ENCODE data around the gene NCAPD2. TPM values are rescaled to one million over a fixed set of nuclear protein-coding genes. Genes with fewer than 3 reads are reported as not detected.
A peak's percentile ranks its signal among the peaks of the same experiment; 100 is the strongest.

Gene NCAPD2
- total RNA-seq, 2 experiments from 2014 or later = 195 to 201 TPM

GRCh38 chr12:6457220-6457945 is 36.5 kb upstream of the NCAPD2 start:
- Mint-ChIP-seq H3K4me1 (ENCODE audit: low read depth) (peaks cover 85% of the 10 kb centered on the region), H3K27me3 (ENCODE audit: low read depth) (no peaks in the 10 kb centered on the region), H3K9me3 (ENCODE audit: insufficient read depth) (no peaks in the 10 kb centered on the region), H3K36me3 (ENCODE audit: low read depth) (peaks cover 91% of the 10 kb centered on the region), H3K27ac (peak overlapping the region; percentile 57), H3K4me3 (no peak overlapping the region)
- POLR2A ChIA-PET = interaction anchor here (0.9 to 8.0 kb wide), 6 partner anchors 8 to 78 kb away, joined by 3 to 91 read pairs (median 8); partner anchors contain the start of gene CD27
- ATAC-seq (no peak), DNase-seq (no peak)
- CTCF ChIA-PET = interaction anchor here (0.8 to 10.9 kb wide), 7 partner anchors 8 to 80 kb away, joined by 3 to 288 read pairs (median 4); no protein-coding TSS in a partner anchor

GRCh38 chr12:6458281-6459003 is 35.5 kb upstream of the NCAPD2 start:
- Mint-ChIP-seq H3K27ac (peak overlapping the region; percentile 69), H3K36me3 (ENCODE audit: low read depth) (peaks cover 91% of the 10 kb centered on the region), H3K27me3 (ENCODE audit: low read depth) (no peaks in the 10 kb centered on the region), H3K4me1 (ENCODE audit: low read depth) (peaks cover 87% of the 10 kb centered on the region), H3K4me3 (peak overlapping the region; percentile 9), H3K9me3 (ENCODE audit: insufficient read depth) (no peaks in the 10 kb centered on the region)
- DNase-seq (no peak), ATAC-seq (no peak)
- CTCF ChIA-PET = interaction anchor here (1.0 to 10.9 kb wide), 4 partner anchors 14 to 135 kb away, joined by 3 to 288 read pairs (median 29); partner anchors contain the start of gene CD27
- POLR2A ChIA-PET = interaction anchor here (0.7 to 8.0 kb wide), 5 partner anchors 9 to 32 kb away, joined by 3 to 91 read pairs (median 15); partner anchors contain the start of genes CD27 and VAMP1

GRCh38 chr12:6459004-6459337 is 34.9 kb upstream of the NCAPD2 start:
- Mint-ChIP-seq H3K27ac (peak overlapping the region; percentile 69), H3K4me1 (ENCODE audit: low read depth) (peaks cover 87% of the 10 kb centered on the region), H3K27me3 (ENCODE audit: low read depth) (no peaks in the 10 kb centered on the region), H3K9me3 (ENCODE audit: insufficient read depth) (no peaks in the 10 kb centered on the region), H3K36me3 (ENCODE audit: low read depth) (peaks cover 91% of the 10 kb centered on the region), H3K4me3 (peak overlapping the region; percentile 1)
- ATAC-seq (no peak), DNase-seq (no peak)
- CTCF ChIA-PET = interaction anchor here (1.0 to 10.9 kb wide), 4 partner anchors 14 to 136 kb away, joined by 3 to 288 read pairs (median 29); partner anchors contain the start of gene CD27
- POLR2A ChIA-PET = interaction anchor here (0.7 to 8.0 kb wide), 6 partner anchors 9 to 76 kb away, joined by 3 to 91 read pairs (median 19); partner anchors contain the start of genes CD27, GAPDH and VAMP1

- H3K4me3 Mint-ChIP-seq = peak overlapping the region; percentile 71
- H3K27ac Mint-ChIP-seq = peak overlapping the region; percentile 99
- ATAC-seq (peak; percentile 35), DNase-seq (peak; percentile 52)
- no peaks in the 10 kb centered on the region for H3K27me3 Mint-ChIP-seq (ENCODE audit: low read depth)
- H3K4me1 Mint-ChIP-seq (ENCODE audit: low read depth) = peaks cover 87% of the 10 kb centered on the region
- ChIA-PET CTCF (interaction anchor here (1.0 to 10.9 kb wide), 10 partner anchors 9 to 182 kb away, joined by 3 to 288 read pairs (median 5); partner anchors contain the start of genes CD27, TAPBPL and VAMP1), POLR2A (interaction anchor here (0.8 to 8.0 kb wide), 13 partner anchors 9 to 124 kb away, joined by 3 to 103 read pairs (median 20); partner anchors contain the start of genes CD27, GAPDH, MRPL51 and TAPBPL)
- H3K9me3 Mint-ChIP-seq (ENCODE audit: insufficient read depth) = no peaks in the 10 kb centered on the region
- peaks cover 91% of the 10 kb centered on the region for H3K36me3 Mint-ChIP-seq (ENCODE audit: low read depth)
These were observed 33.0 kb upstream of the NCAPD2 start for GRCh38 chr12:6460751-6461371.

- Mint-ChIP-seq H3K36me3 (ENCODE audit: low read depth) (peaks cover 91% of the 10 kb centered on the region), H3K27ac (peak overlapping the region; percentile 99), H3K27me3 (ENCODE audit: low read depth) (no peaks in the 10 kb centered on the region), H3K4me3 (peak overlapping the region; percentile 71), H3K9me3 (ENCODE audit: insufficient read depth) (no peaks in the 10 kb centered on the region), H3K4me1 (ENCODE audit: low read depth) (peaks cover 92% of the 10 kb centered on the region)
- ATAC-seq (peak; percentile 79), DNase-seq (peak; percentile 95)
- ChIA-PET POLR2A (interaction anchor here (0.9 to 8.0 kb wide), 15 partner anchors 9 to 125 kb away, joined by 3 to 103 read pairs (median 19); partner anchors contain the start of genes CD27, GAPDH, MRPL51 and TAPBPL), CTCF (interaction anchor here (0.6 to 10.9 kb wide), 13 partner anchors 9 to 183 kb away, joined by 3 to 288 read pairs (median 4); partner anchors contain the start of genes CD27, MRPL51, TAPBPL and VAMP1)
These were observed 32.3 kb upstream of the NCAPD2 start for GRCh38 chr12:6461401-6462233.

GRCh38 chr12:6462234-6462995 is 31.5 kb upstream of the NCAPD2 start:
- Mint-ChIP-seq H3K36me3 (ENCODE audit: low read depth) (peaks cover 92% of the 10 kb centered on the region), H3K27me3 (ENCODE audit: low read depth) (no peaks in the 10 kb centered on the region), H3K27ac (peak overlapping the region; percentile 99), H3K9me3 (ENCODE audit: insufficient read depth) (no peaks in the 10 kb centered on the region), H3K4me1 (ENCODE audit: low read depth) (peaks cover 93% of the 10 kb centered on the region), H3K4me3 (peak overlapping the region; percentile 71)
- ChIA-PET POLR2A (interaction anchor here (0.7 to 8.0 kb wide), 14 partner anchors 8 to 126 kb away, joined by 3 to 103 read pairs (median 20); partner anchors contain the start of genes CD27, GAPDH, MRPL51 and TAPBPL), CTCF (interaction anchor here (0.6 to 10.9 kb wide), 12 partner anchors 9 to 183 kb away, joined by 3 to 288 read pairs (median 10); partner anchors contain the start of genes CD27, TAPBPL and VAMP1)
- ATAC-seq (peak; percentile 36), DNase-seq (peak; percentile 62)

GRCh38 chr12:6463216-6463615 is 30.7 kb upstream of the NCAPD2 start:
- peak overlapping the region; percentile 99 for H3K27ac Mint-ChIP-seq
- ChIA-PET CTCF (interaction anchor here (0.6 to 10.9 kb wide), 14 partner anchors 9 to 140 kb away, joined by 3 to 288 read pairs (median 8); partner anchors contain the start of genes CD27, MRPL51 and TAPBPL), POLR2A (interaction anchor here (0.7 to 8.0 kb wide), 10 partner anchors 11 to 126 kb away, joined by 3 to 103 read pairs (median 20); partner anchors contain the start of genes CD27, MRPL51 and TAPBPL)
- ATAC-seq (peak; percentile 5), DNase-seq (peak; percentile 44)
- peaks cover 92% of the 10 kb centered on the region for H3K36me3 Mint-ChIP-seq (ENCODE audit: low read depth)
- peaks cover 94% of the 10 kb centered on the region for H3K4me1 Mint-ChIP-seq (ENCODE audit: low read depth)
- H3K9me3 Mint-ChIP-seq (ENCODE audit: insufficient read depth) = no peaks in the 10 kb centered on the region
- H3K27me3 Mint-ChIP-seq (ENCODE audit: low read depth) = no peaks in the 10 kb centered on the region
- peak overlapping the region; percentile 71 for H3K4me3 Mint-ChIP-seq

- CTCF ChIA-PET = interaction anchor here (0.8 to 10.9 kb wide), 15 partner anchors 9 to 141 kb away, joined by 3 to 288 read pairs (median 10); partner anchors contain the start of genes CD27, MRPL51 and TAPBPL
- peaks cover 94% of the 10 kb centered on the region for H3K4me1 Mint-ChIP-seq (ENCODE audit: low read depth)
- ATAC-seq (no peak), DNase-seq (no peak)
- peak overlapping the region; percentile 99 for H3K27ac Mint-ChIP-seq
- peak overlapping the region; percentile 71 for H3K4me3 Mint-ChIP-seq
- H3K27me3 Mint-ChIP-seq (ENCODE audit: low read depth) = no peaks in the 10 kb centered on the region
- peaks cover 92% of the 10 kb centered on the region for H3K36me3 Mint-ChIP-seq (ENCODE audit: low read depth)
- POLR2A ChIA-PET = interaction anchor here (0.7 to 8.0 kb wide), 8 partner anchors 12 to 127 kb away, joined by 3 to 103 read pairs (median 34); partner anchors contain the start of genes CD27, MRPL51 and TAPBPL
- H3K9me3 Mint-ChIP-seq (ENCODE audit: insufficient read depth) = no peaks in the 10 kb centered on the region
These were observed 30.0 kb upstream of the NCAPD2 start for GRCh38 chr12:6463858-6464257.

- ATAC-seq (no peak), DNase-seq (no peak)
- Mint-ChIP-seq H3K27me3 (ENCODE audit: low read depth) (no peaks in the 10 kb centered on the region), H3K4me3 (peak overlapping the region; percentile 49), H3K4me1 (ENCODE audit: low read depth) (peaks cover 95% of the 10 kb centered on the region), H3K36me3 (ENCODE audit: low read depth) (peaks cover 93% of the 10 kb centered on the region), H3K9me3 (ENCODE audit: insufficient read depth) (no peaks in the 10 kb centered on the region), H3K27ac (peak overlapping the region; percentile 99)
- ChIA-PET CTCF (interaction anchor here (0.8 to 10.9 kb wide), 14 partner anchors 13 to 142 kb away, joined by 3 to 288 read pairs (median 15); partner anchors contain the start of genes CD27 and TAPBPL), POLR2A (interaction anchor here (0.7 to 8.0 kb wide), 10 partner anchors 8 to 129 kb away, joined by 3 to 91 read pairs (median 8); partner anchors contain the start of genes CD27, GAPDH and TAPBPL)
These were observed 29.4 kb upstream of the NCAPD2 start for GRCh38 chr12:6464531-6464930.
